HepG2 (cell line): ENCODE measurements around the gene SMAD6. TPM values are rescaled to one million over a fixed set of nuclear protein-coding genes. Genes with fewer than 3 reads are reported as not detected.

ENCODE experiments used
- HNF4G ChIP-seq, 2 experiments: sonication (generic) in 1 of 2; formaldehyde crosslinking in 1 of 2; IDR thresholded peaks; 2 replicates each; pipeline versions ENCODE4 v1.4.0 to v1.6.1; 2011 to 2020; ENCODE audit warnings: borderline replicate concordance in 2 of 2, low read depth in 2 of 2, mild to moderate bottlenecking in 2 of 2, low read length in 1 of 2, missing genetic modification reagents in 1 of 2, moderate library complexity in 1 of 2
- HOXD1 ChIP-seq: sonication (generic); formaldehyde crosslinking; IDR thresholded peaks from 2 replicates; pipeline ENCODE4 v1.5.0; 2020; ENCODE audit warnings: missing genetic modification reagents
- JUND ChIP-seq: sonication (generic); formaldehyde crosslinking; IDR thresholded peaks from 2 replicates; pipeline ENCODE4 v1.8.0; 2022; ENCODE audit warnings: mild to moderate bottlenecking, missing genetic modification reagents
- KLF9 ChIP-seq: IDR thresholded peaks from 2 replicates; pipeline ENCODE4 v1.6.1; 2016; ENCODE audit warnings: low read depth
- LCORL ChIP-seq, 2 experiments: fragments of 450-650 bp in 1 of 2; sonication (generic) in 1 of 2; formaldehyde crosslinking in 1 of 2; IDR thresholded peaks; 2 replicates each; pipeline versions ENCODE4 v1.5.0 to v1.6.1; 2017 to 2020; ENCODE audit warnings: antibody characterized with exemption in 1 of 2, missing genetic modification reagents in 1 of 2
- SALL1 ChIP-seq: sonication (generic); formaldehyde crosslinking; IDR thresholded peaks from 2 replicates; pipeline ENCODE4 v1.8.0; 2022; ENCODE audit warnings: mild to moderate bottlenecking, missing genetic modification reagents
- SETDB1 ChIP-seq: sonication (generic); formaldehyde crosslinking; IDR thresholded peaks from 2 replicates; pipeline ENCODE4 v1.5.1; 2020; ENCODE audit warnings: missing genetic modification reagents, mild to moderate bottlenecking, borderline replicate concordance
- SNAI1 ChIP-seq: sonication (generic); formaldehyde crosslinking; IDR thresholded peaks from 2 replicates; pipeline ENCODE4 v1.5.0; 2020; ENCODE audit warnings: mild to moderate bottlenecking, missing genetic modification reagents, borderline replicate concordance
- SSRP1 ChIP-seq: IDR thresholded peaks from 2 replicates; pipeline ENCODE4 v1.6.1; 2016; ENCODE audit warnings: control low read depth
- TARDBP ChIP-seq: sonication (generic); formaldehyde crosslinking; IDR thresholded peaks from 2 replicates; pipeline ENCODE4 v1.8.0; 2022; ENCODE audit warnings: mild to moderate bottlenecking, missing genetic modification reagents
- TBX3 ChIP-seq: fragments of 450-650 bp; IDR thresholded peaks from 2 replicates; pipeline ENCODE4 v1.6.1; 2017; ENCODE audit warnings: antibody characterized with exemption, mild to moderate bottlenecking, inconsistent platforms, borderline replicate concordance
- ZHX1 ChIP-seq: sonication (generic); formaldehyde crosslinking; IDR thresholded peaks from 2 replicates; pipeline ENCODE4 v1.8.1; 2022; ENCODE audit warnings: low read depth, mild to moderate bottlenecking, missing genetic modification reagents
- ZNF275 ChIP-seq: sonication (generic); formaldehyde crosslinking; IDR thresholded peaks from 2 replicates; pipeline ENCODE4 v1.8.0; 2022; ENCODE audit warnings: missing genetic modification reagents, mild to moderate bottlenecking, inconsistent platforms, borderline replicate concordance
- polyA plus RNA-seq, 8 experiments: library from polyadenylated mRNA; depleted of rRNA in 3 of 8; stranded (reverse) in 7 of 8; unstranded in 1 of 8; fragments of >200 nt; fragmentation: Illumina TruSeq in 4 of 8; extraction: Trizol in 4 of 8; gene quantifications; 2 replicates each; pipeline versions ENCODE4 v1.2.1 to v1.2.3, GENCODE V29; 2011 to 2016; ENCODE audit warnings: low read depth in 4 of 8, missing spikeins in 1 of 8, mixed read lengths in 1 of 8; ENCODE audit not compliant: insufficient read depth in 1 of 8
- total RNA-seq, 5 experiments: library from RNA; depleted of rRNA; stranded (reverse); fragments of >200 nt; fragmentation: Illumina TruSeq; extraction: Trizol; gene quantifications; 2 replicates each; pipeline ENCODE4 v1.2.3, GENCODE V29; 2016; ENCODE audit warnings: low read depth in 1 of 5
- TF ChIP-seq, protein P1 (sequence below), 2 experiments: sonication (generic) in 1 of 2; formaldehyde crosslinking in 1 of 2; IDR thresholded peaks; 2 replicates each; pipeline versions ENCODE4 v1.4.0 to v1.6.1; 2016 to 2020; ENCODE audit warnings: borderline replicate concordance in 1 of 2, low read depth in 1 of 2, mild to moderate bottlenecking in 1 of 2, missing genetic modification reagents in 1 of 2
- TF ChIP-seq, protein P2 (sequence below): sonication (generic); formaldehyde crosslinking; IDR thresholded peaks from 2 replicates; pipeline ENCODE4 v1.8.0; 2022; ENCODE audit warnings: mild to moderate bottlenecking, missing genetic modification reagents, borderline replicate concordance

SMAD6 gene
- total and polyA plus RNA-seq, 2 of the 13 experiments (the other 11 are each of a cell fraction or from before 2014, with no cell fraction given) = 3.3 to 4.4 TPM

GRCh38 chr15:66702035-66702786, at the start of gene SMAD6 (continued):
- TF ChIP-seq ZNF275 (CRISPR knock-in tag) = no peak
- no peak for TF ChIP-seq HOXD1
- TF ChIP-seq SSRP1 (CRISPR knock-in tag) = no peak
- TF ChIP-seq, protein P1, sequence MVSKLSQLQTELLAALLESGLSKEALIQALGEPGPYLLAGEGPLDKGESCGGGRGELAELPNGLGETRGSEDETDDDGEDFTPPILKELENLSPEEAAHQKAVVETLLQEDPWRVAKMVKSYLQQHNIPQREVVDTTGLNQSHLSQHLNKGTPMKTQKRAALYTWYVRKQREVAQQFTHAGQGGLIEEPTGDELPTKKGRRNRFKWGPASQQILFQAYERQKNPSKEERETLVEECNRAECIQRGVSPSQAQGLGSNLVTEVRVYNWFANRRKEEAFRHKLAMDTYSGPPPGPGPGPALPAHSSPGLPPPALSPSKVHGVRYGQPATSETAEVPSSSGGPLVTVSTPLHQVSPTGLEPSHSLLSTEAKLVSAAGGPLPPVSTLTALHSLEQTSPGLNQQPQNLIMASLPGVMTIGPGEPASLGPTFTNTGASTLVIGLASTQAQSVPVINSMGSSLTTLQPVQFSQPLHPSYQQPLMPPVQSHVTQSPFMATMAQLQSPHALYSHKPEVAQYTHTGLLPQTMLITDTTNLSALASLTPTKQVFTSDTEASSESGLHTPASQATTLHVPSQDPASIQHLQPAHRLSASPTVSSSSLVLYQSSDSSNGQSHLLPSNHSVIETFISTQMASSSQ (IDR thresholded peaks at IDR 0.05; ENCODE audit: low read depth) = no peak; the same call in 1 of the 2 replicates
- TF ChIP-seq, protein P1 (CRISPR knock-in tag; IDR thresholded peaks at IDR 0.05; ENCODE audit: borderline replicate concordance) = no peak
- no peak; the same call in 1 of the 2 replicates for TF ChIP-seq SALL1 (CRISPR knock-in tag)
- no peak for TF ChIP-seq SNAI1 (CRISPR knock-in tag)
- no peak for TF ChIP-seq JUND (CRISPR knock-in tag)
- no peak for TF ChIP-seq TBX3
- TF ChIP-seq ZHX1 (CRISPR knock-in tag) = no peak
- TF ChIP-seq TARDBP (CRISPR knock-in tag) = peak; percentile 62; the same call in 1 of the 2 replicates
- TF ChIP-seq HNF4G (IDR thresholded peaks at IDR 0.05; ENCODE audit: borderline replicate concordance, low read depth, low read length) = no peak; the same call in 1 of the 2 replicates
- no peak for TF ChIP-seq HNF4G (CRISPR knock-in tag; IDR thresholded peaks at IDR 0.05; ENCODE audit: borderline replicate concordance, low read depth)
- TF ChIP-seq, protein P2, sequence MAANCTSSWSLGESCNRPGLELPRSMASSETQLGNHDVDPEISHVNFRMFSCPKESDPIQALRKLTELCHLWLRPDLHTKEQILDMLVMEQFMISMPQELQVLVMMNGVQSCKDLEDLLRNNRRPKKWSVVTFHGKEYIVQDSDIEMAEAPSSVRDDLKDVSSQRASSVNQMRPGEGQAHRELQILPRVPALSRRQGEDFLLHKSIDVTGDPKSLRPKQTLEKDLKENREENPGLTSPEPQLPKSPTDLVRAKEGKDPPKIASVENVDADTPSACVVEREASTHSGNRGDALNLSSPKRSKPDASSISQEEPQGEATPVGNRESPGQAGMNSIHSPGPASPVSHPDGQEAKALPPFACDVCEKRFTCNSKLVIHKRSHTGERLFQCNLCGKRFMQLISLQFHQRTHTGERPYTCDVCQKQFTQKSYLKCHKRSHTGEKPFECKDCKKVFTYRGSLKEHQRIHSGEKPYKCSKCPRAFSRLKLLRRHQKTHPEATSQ (CRISPR knock-in tag) = no peak
- no peak for TF ChIP-seq KLF9 (CRISPR knock-in tag)
- no peak for TF ChIP-seq SETDB1 (CRISPR knock-in tag)
- no peak for TF ChIP-seq LCORL (IDR thresholded peaks at IDR 0.05)
- TF ChIP-seq LCORL (CRISPR knock-in tag; IDR thresholded peaks at IDR 0.05) = 0 out of 2 replicates have a peak, but pooled peaks have one; percentile 19
